Measurements from ENCODE around the gene MTERF1.
"Not testable (repeated sequence)": the region's sequence is repeated elsewhere in the genome, so short reads cannot be mapped to it uniquely, and the experiment has no call there.

MTERF1 gene

DNA sequence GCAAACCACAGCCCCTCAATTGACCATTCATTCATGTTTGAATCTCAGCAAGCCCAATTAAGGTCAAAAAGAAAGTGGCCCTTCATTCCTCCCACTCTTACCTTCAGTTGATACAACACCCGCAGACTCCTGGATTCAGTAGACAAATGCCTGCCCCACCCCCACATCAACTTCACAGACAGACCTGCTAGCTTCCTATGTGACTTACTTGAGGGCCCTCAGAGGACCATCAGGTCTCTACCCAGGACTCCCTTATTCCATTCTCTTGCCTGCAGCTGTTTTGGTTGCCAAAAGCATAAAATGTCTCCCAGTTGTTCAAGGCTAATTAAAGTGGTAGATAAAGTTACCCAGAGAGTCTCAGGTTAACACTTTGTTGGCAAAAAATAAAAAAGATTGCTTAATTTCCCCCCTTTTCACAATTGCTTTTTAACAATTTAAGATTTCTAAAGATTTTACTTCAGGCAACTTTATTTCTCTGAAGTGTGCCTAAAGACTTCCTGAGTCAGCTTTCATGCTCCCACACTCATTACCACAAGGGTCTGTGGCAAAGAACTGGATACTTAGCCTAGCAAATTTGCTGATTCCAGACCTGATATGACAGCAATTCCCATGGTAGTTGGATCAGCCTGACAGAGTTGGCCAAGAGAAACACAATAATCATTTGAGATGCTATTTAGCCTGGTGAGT is 3.3 kb upstream of the MTERF1 start:
- no peak for DNase-seq

DNA sequence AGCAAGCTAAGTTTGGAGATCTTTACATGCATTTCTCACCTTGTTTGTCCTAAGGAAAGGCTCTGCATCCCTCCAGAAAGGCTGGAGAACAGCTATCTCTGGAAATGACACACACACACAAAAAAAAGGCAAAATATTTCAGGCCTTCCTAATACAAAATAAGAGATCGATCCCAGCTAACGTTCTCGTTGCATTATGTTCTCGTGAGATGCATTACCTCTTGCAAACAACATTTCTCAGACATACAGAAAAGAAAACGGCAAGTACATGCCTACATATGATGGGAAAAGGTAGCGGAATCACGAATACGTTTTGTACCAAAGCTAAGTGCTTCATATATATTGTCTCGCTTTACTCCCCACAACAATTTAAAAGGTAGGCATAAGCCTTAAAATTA is 488 bp downstream of the MTERF1 start:
- DNase-seq = no peak

DNA sequence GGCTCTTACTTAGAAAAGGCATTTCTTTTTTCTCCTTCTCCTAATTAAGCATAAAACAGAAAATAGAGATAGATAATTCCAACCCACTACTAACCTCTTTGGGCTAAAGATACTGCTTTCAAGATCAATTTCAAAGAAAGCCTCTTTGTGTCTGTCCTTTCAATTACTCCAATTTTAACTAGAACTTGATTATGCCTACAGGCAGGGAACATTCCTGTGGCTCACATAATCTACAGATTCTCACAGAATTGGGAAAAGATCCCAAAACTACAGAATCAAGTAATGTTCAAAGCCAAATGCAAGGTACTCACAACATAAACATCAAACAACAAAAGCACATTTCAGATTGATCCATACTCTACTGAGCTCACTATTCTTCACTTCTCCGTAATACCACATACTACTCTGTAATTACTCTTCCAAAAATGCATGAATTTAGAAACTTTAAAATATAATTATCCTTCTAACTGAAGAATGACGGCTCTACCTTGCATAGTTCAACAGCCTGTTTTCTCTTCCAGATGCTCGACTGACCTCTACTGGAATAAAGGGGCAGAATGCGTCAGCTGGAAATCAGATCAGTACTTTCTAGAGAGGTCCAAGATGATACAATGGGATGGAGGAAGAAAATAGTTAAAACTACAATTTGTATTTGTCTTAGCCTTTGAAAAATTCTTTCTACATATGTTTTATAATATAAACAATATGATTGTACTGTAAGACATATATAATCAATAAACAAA is 3.9 kb downstream of the MTERF1 start:
- DNase-seq = no peak

DNA sequence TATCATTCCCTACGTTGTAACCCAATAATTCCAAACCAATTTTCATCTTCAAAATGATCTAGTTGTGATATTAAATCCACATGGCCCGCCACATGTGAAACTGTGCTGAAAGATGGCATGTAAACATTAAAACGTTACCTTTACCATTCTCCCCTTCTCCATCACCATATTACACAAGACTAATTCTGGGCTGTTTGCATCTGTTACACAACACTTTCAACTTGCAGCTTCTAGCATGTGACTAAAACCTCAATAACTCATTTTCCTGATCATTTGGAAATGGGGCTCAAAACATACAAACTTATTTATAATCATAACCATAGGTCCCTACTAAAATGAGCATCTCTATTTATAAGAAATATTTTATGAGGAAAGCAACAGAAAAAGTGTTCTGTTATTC is 4.7 kb downstream of the MTERF1 start:
- no peak for DNase-seq

GRCh38 chr7:91872928-91873327 is 7.6 kb downstream of the MTERF1 start:
- DNase-seq = no peak

- no peak for DNase-seq
These were observed 8.4 kb downstream of the MTERF1 start for GRCh38 chr7:91872069-91872468.

DNA sequence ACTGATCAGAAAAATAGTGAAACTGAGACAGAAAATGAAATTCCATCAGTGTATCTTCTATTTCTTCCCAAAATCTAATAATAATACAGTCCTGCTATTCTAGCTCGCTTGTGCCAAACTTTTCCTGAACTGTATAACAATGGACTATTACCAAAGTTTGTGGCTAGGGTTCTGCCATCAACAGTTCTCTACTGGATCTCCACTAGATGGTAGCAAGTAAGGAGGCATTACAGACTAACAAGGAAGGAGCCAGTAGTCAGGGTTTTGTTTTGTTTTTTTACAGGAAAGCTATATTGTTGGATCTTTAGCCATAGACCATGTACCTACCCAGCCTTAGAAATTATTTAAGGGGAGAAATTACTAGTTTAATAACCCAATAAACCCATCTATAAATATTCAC is 10.8 kb downstream of the MTERF1 start:
- DNase-seq = no peak

- no peak for DNase-seq
These were observed 13.8 kb downstream of the MTERF1 start for GRCh38 chr7:91866599-91867148.

GRCh38 chr7:91865511-91865910 is 15.0 kb downstream of the MTERF1 start:
- no peak for DNase-seq

- DNase-seq = not testable (repeated sequence)
These were observed 15.9 kb downstream of the MTERF1 start for GRCh38 chr7:91864604-91865003.

GRCh38 chr7:91864070-91864469 is 16.4 kb downstream of the MTERF1 start:
- no peak for DNase-seq

GRCh38 chr7:91852263-91852741 is 28.2 kb downstream of the MTERF1 start:
- DNase-seq = peak; percentile 10

GRCh38 chr7:91850455-91850854 is 30.0 kb downstream of the MTERF1 start:
- DNase-seq = no peak

GRCh38 chr7:91847876-91848588 is 32.5 kb downstream of the MTERF1 start:
- DNase-seq = no peak

- no peak for DNase-seq
These were observed 33.3 kb downstream of the MTERF1 start for GRCh38 chr7:91847231-91847630.

DNA sequence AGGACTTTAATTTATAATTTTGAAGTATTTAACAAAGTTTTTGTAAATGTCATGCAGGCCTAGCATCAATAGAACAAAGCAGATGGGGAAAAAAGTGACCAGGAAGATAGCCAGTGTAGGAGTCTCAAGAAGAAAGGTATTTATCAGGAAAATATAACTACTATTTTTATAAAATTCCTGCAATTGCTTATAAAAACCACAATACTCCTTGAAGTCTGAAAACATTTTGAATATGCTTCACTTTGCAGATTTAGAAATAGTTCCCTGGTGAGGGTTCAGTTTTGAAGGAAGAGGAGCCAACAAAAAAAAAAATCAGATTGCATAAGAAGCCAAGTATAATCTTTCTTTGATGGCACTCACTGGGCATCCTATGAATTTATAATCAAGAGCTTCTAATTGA is 34.1 kb downstream of the MTERF1 start:
- no peak for DNase-seq

GRCh38 chr7:91843831-91844230 is 36.7 kb downstream of the MTERF1 start:
- DNase-seq = no peak

DNA sequence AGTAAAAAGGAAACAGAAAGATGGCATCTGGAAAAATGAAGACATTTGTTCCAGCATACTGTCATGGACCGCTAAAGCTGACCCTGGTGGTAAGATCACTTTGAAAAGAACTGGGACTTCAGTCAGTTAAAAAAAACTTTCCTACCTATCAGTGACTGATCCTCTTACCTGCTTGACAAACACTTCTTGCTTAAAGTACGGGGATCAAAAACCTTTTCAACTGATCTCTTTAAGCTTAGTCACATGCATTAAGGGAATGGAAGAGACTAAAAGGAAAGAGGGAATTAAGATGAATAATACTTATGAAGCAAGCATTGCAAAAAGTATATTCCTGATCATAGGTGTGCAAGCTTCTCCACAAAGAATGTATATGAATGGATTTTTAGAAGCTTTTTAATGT is 42.1 kb downstream of the MTERF1 start:
- no peak for DNase-seq

DNA sequence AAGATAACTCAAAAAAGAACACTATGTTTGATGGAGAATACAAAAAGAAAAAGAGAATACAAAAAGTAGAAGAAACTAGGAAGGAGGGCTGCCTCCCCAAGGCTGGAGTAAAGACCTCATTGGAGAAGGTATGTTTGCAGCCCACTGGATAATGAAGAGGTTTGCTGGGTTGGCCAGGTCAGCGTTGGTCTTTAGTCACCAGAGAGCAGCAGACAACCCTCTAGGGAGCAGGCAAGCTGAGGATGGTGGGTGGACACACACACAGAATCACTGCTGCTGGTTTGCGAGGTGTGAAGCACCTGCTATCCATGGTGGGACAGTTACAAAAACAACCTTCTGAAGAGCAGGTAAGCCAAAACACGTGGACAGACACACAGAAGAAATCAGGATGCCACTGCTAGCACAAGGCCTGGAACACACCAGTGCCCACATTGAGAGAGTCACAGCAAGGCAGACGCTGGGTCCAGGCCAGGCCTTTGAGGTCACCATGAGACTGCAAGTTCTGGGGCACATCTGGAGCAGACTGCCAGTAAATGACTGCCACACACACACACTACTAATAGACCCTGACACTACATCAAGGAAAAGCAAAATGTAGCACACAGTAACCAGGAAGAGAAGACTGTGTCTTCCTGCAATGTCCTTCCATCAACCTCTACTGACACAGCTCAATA is 43.0 kb downstream of the MTERF1 start:
- no peak for DNase-seq

DNA sequence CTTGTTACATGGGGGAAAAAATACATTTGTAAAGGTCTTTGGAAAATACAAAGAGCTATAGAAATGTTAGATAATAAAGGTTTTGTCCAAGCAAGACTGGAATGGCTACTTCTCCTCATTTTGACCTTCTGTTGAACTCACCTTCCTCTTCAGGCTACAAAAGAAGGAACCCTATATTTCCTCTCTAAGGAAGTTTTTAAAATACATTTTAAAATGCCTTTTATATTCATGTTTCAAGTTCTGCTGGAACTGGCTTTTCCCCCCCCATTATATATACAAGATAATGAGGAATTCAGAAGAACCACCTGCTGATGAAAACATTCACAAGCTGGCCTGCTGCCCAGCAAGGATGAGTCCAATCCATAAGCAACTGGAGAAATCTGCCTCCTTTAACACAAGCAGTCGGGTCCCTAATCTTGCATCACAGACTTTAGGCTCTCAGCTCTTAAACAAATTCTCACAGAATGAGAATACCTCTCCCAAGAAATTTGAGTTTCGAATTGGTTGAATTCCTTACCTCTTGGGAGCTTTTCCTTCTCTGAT is 44.6 kb downstream of the MTERF1 start:
- DNase-seq = no peak

- no peak for DNase-seq
These were observed 45.2 kb downstream of the MTERF1 start for GRCh38 chr7:91835091-91835825.

- no peak for DNase-seq
These were observed 47.9 kb downstream of the MTERF1 start for GRCh38 chr7:91832493-91833045.
